DOHH2 (cell line): ENCODE data around the gene SSBP2.

Experiments
- H3F3A ChIP-seq: fragments of 200-600 bp; sonication (generic), shearing (Covaris generic); 2 replicates; pipeline ENCODE4 v1.6.0; 2016; ENCODE audit warnings: antibody characterized with exemption, mild to moderate bottlenecking; ENCODE audit not compliant: control insufficient read depth, insufficient read depth
- H3K27ac ChIP-seq: fragments of 200-600 bp; sonication (generic); 2 replicates; pipeline ENCODE4 v1.5.1; 2014; ENCODE audit warnings: low read depth, mild to moderate bottlenecking, low read length, moderate library complexity
- H3K27me3 ChIP-seq: fragments of 200-600 bp; sonication (generic); 2 replicates; pipeline ENCODE4 v1.6.1; 2014; ENCODE audit warnings: mild to moderate bottlenecking, low read length, mixed read lengths; ENCODE audit not compliant: control insufficient read depth
- H3K36me3 ChIP-seq: fragments of 200-600 bp; sonication (generic); 2 replicates; pipeline ENCODE4 v1.6.1; 2014; ENCODE audit warnings: mild to moderate bottlenecking, low read length, moderate library complexity, mixed read lengths; ENCODE audit not compliant: control insufficient read depth
- H3K4me1 ChIP-seq: fragments of 200-600 bp; sonication (generic); 2 replicates; pipeline ENCODE4 v1.6.1; 2014; ENCODE audit warnings: mild to moderate bottlenecking, low read length, mixed read lengths; ENCODE audit not compliant: control insufficient read depth
- H3K4me2 ChIP-seq: fragments of 200-600 bp; sonication (generic); 2 replicates; pipeline ENCODE4 v1.6.0; 2014; ENCODE audit warnings: mild to moderate bottlenecking, low read length, moderate library complexity
- H3K4me3 ChIP-seq: fragments of 200-600 bp; sonication (generic); 2 replicates; pipeline ENCODE4 v1.5.1; 2014; ENCODE audit warnings: mild to moderate bottlenecking, low read length, mixed read lengths
- H3K79me2 ChIP-seq: fragments of 200-600 bp; sonication (generic); 2 replicates; pipeline ENCODE4 v1.6.1; 2014; ENCODE audit warnings: mild to moderate bottlenecking, low read length, mixed read lengths; ENCODE audit not compliant: control insufficient read depth
- H3K9me2 ChIP-seq: fragments of 200-600 bp; sonication (generic); replicated peaks from 2 replicates; pipeline ENCODE4 v1.6.1; 2014; ENCODE audit warnings: mild to moderate bottlenecking, low read length, mixed read lengths; ENCODE audit not compliant: control insufficient read depth
- H3K9me3 ChIP-seq: fragments of 200-600 bp; sonication (generic); 2 replicates; pipeline ENCODE4 v1.6.1; 2014; ENCODE audit warnings: antibody characterized with exemption, low read length, mixed read lengths; ENCODE audit not compliant: control insufficient read depth, insufficient read depth
- H4K20me1 ChIP-seq: fragments of 200-600 bp; sonication (generic); 2 replicates; pipeline ENCODE4 v1.6.0; 2014; ENCODE audit warnings: low read depth, mild to moderate bottlenecking, antibody characterized with exemption, low read length, moderate library complexity; ENCODE audit not compliant: control insufficient read depth, insufficient read depth
- CTCF ChIP-seq: fragments of 200-600 bp; sonication (generic); IDR thresholded peaks from one replicate; pipeline ENCODE4 v1.5.1; 2014; ENCODE audit warnings: antibody characterized with exemption, mild to moderate bottlenecking, low read depth, low read length; ENCODE audit not compliant: poor library complexity, severe bottlenecking
- EZH2phosphoT487 ChIP-seq: fragments of 200-600 bp; sonication (generic); IDR thresholded peaks from 2 replicates; pipeline ENCODE4 v1.6.1; 2017; ENCODE audit warnings: borderline replicate concordance, mild to moderate bottlenecking, antibody characterized with exemption, low read length, moderate library complexity, mixed read lengths

The SSBP2 gene

GRCh38 chr5:81533629-81534405, 217.1 kb downstream of the SSBP2 start:
- Histone ChIP-seq H3K79me2 (peaks cover 17% of the 10 kb centered on the region), H3K9me3 (no peaks in the 10 kb centered on the region), H3K9me2 (no peaks in the 10 kb centered on the region), H3K27ac (no peak overlapping the region), H3K27me3 (no peaks in the 10 kb centered on the region), H3K4me1 (no peaks in the 10 kb centered on the region), H3K4me2 (no peak overlapping the region), H4K20me1 (0 out of 2 replicates have a peak, but pooled peaks cover 3% of the 10 kb centered on the region), H3K36me3 (peaks cover 20% of the 10 kb centered on the region), H3K4me3 (no peak overlapping the region), H3F3A (no peaks in the 10 kb centered on the region)
- TF ChIP-seq EZH2phosphoT487 (no peak), CTCF (no peak)

- H3K4me2 ChIP-seq, result no peak overlapping the region
These were observed 220.0 kb downstream of the SSBP2 start for GRCh38 chr5:81530919-81531318.

GRCh38 chr5:81525690-81526089, 225.2 kb downstream of the SSBP2 start:
- Histone ChIP-seq H3K9me3 (no peaks in the 10 kb centered on the region), H3K27me3 (no peaks in the 10 kb centered on the region), H4K20me1 (no peaks in the 10 kb centered on the region), H3F3A (no peaks in the 10 kb centered on the region; the same call in 1 of the 2 replicates), H3K27ac (no peak overlapping the region), H3K79me2 (peaks cover 4% of the 10 kb centered on the region; the same call in 1 of the 2 replicates), H3K4me2 (no peak overlapping the region), H3K4me3 (no peak overlapping the region), H3K9me2 (no peaks in the 10 kb centered on the region), H3K36me3 (peaks cover 19% of the 10 kb centered on the region), H3K4me1 (no peaks in the 10 kb centered on the region)
- TF ChIP-seq EZH2phosphoT487 (no peak), CTCF (no peak)

More at GRCh38 chr5:81530919-81531318, 220.0 kb downstream of the SSBP2 start:
- no peaks in the 10 kb centered on the region for H3K4me1 ChIP-seq
- H3K36me3 ChIP-seq, result peaks cover 16% of the 10 kb centered on the region
- no peaks in the 10 kb centered on the region for H3K27me3 ChIP-seq
- TF ChIP-seq CTCF (no peak), EZH2phosphoT487 (no peak)
- H4K20me1 ChIP-seq, result no peaks in the 10 kb centered on the region
- H3K4me3 ChIP-seq, result no peak overlapping the region
- no peaks in the 10 kb centered on the region; the same call in 1 of the 2 replicates for H3F3A ChIP-seq
- H3K27ac ChIP-seq, result no peak overlapping the region
- peaks cover 17% of the 10 kb centered on the region for H3K79me2 ChIP-seq
- H3K9me3 ChIP-seq, result no peaks in the 10 kb centered on the region
- no peaks in the 10 kb centered on the region for H3K9me2 ChIP-seq
